Measurements from ENCODE around the gene SMCO4. TPM values are rescaled to one million over a fixed set of nuclear protein-coding genes. Genes with fewer than 3 reads are reported as not detected.
"Not testable (repeated sequence)": the region's sequence is repeated elsewhere in the genome, so short reads cannot be mapped to it uniquely, and the experiment has no call there.

The SMCO4 gene
- polyA plus RNA-seq, 4 donors, result 16.0 to 19.1 (median 18.7) TPM

DNA sequence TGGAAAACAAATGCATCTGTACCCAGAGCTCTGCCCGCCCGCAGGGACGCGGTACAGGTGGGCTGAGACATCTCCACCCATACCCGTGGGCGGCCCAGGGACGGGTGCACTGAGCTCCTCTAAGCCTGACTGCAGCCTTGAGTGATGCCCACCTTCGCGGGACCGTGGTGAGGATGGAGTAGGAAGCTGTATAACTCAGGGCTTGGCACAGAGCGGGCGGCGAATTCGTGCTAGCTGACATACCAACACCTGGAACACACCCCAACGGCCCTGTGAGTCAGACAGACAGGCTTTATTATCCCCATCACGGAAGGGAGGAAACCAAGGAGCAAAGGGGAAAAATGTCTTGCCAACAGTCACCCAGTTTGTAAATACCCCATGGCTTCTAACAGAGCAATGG, 61.9 kb downstream of the SMCO4 start:
- DNase-seq (ENCODE audit: low read depth in 4 of 4, low spot score in 2 of 4), result no peak

DNA sequence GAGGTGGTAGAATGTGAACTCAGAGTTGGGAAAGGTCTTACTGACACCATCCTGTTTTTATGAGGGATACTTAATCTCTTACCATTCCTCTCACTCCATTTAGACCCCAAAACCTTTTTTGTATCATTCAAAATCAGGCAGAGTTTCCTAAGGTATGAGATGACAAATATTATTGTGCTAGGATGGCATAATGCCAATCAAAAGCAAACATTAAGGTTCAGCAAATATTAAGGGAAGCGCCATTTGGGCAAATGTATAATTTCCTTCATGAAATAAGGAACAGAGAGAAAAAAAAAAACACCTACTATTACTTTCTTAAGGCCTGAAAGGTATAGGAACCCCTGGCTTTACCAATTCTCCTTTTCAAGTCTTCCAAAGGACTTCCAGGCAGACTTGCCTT, 62.4 kb downstream of the SMCO4 start:
- no peak for DNase-seq (ENCODE audit: low read depth in 4 of 4, low spot score in 2 of 4)

DNA sequence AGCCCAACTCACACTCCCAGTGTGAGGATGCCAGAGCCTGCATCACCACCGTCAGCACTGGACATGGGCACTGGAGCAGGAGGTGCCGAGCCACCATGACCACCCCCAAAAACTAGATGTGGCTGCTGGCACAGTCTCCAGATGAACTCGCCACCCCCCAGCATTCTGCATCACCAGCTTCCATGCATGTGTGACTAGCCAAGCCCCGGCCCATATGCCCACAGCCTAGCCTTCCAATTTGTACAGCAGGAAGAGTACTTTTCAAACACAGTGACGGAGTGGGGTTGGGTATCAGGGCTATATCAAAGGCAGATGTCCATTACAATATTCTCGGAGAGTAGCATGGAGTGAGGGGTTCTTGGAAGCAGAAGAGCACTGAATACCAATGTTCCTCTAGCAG, 62.9 kb downstream of the SMCO4 start:
- no peak for DNase-seq (ENCODE audit: low read depth in 4 of 4, low spot score in 2 of 4)

DNA sequence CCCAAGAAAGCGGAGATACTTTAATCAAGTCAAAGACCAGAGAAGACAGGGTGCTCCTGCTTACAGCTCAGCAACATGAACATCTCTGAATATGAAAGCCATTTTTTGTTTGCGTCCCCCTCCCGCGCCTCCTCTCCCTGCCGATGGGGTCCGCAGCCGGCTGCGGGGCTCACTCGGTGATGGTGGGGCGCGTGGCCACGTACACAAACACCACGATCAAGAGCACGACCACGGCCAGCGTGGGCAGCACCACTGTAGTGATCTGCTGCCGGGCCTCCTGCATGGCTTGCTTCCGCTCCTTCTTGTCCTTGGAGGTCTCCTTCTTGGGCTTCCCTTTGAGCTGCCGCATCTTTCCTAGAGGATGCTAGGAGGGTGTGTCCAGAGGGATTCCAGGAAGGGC, 64.3 kb downstream of the SMCO4 start:
- no peak for DNase-seq (ENCODE audit: low read depth in 4 of 4, low spot score in 2 of 4)

DNA sequence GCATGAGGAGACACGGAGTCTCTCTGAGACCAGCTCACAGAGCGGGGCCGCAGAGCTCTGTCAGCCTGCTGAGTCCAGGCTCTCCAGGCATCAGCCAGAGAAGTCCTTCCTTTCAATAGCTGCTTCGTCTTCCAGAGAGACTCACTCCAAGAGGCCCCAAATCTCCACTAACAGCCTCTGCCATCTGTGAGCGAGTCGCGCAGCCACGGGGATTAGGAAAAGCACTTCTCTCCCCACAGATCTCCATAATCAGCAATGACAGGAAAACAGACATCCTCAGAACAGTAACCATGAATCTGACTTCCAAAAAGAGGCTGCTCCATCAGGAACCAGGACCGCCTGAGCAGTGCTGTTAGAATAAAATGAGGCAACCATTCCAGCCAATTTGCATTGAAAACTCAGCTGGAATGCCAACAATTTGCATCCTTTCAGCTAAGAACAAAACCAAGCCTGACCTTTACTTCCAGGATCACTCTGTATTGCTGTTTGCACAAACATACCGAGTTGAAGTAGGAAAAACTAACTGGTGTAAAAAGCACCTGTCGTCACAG, 65.4 kb downstream of the SMCO4 start:
- DNase-seq (ENCODE audit: low read depth in 4 of 4, low spot score in 2 of 4), result no peak

DNA sequence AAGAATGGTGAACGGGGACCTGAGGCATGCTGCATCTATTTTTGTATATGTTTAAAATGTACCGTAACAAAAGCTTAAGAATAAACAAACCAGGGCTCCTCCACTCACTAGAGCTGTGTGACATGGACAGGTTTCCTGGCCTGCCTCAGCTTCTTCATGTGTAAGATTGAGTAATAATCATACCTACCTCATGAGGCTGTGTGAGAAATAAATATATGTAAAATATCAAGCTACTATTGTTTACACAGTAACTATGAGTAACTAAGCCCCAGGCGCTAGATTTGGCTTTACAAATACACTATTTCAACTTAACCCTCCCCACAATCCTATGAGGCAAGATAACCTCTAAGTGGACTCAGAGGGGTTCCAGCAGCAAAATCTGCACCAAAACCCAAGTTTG, 66.4 kb downstream of the SMCO4 start:
- DNase-seq (ENCODE audit: low read depth in 4 of 4, low spot score in 2 of 4), result no peak

DNA sequence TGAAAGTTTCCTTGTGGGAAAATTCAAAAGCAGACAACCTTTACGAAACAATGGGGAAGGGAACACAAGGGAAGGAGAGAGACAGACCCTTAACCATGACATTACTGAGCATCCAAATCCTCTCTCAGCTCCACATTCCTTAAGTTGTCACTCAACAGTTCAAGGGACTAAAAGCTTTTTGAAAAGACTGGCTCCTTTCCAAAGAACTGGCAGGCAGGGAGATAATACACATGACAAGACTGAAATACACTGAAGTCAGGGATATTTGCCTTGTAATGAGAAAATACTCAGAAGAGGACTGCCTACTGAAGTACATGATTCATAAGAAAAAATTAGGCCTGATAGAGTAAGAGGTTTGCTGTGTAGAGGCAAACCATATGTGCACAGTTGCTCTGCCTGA, 69.1 kb downstream of the SMCO4 start:
- no peak for DNase-seq (ENCODE audit: low read depth in 4 of 4, low spot score in 2 of 4)

DNA sequence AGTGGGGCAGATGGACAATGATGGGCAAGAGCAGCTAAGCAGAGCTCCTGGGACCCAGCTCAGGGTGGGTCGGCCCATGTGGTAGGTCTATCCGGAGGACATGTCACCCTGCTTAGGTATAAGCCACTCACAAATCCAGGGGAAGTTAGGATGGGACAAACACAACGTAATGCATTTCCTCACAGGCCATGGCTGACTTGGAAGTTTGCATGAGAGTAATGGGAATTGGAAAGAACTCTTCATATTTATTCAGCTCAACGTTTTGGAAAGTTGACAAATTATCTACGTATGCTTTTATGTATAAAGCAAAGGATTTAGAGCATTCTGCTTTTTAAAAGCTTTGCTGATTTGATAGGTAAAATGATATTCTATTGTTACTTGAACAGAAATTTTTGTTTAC, 74.9 kb downstream of the SMCO4 start:
- no peak for DNase-seq (ENCODE audit: low read depth in 4 of 4, low spot score in 2 of 4)

DNA sequence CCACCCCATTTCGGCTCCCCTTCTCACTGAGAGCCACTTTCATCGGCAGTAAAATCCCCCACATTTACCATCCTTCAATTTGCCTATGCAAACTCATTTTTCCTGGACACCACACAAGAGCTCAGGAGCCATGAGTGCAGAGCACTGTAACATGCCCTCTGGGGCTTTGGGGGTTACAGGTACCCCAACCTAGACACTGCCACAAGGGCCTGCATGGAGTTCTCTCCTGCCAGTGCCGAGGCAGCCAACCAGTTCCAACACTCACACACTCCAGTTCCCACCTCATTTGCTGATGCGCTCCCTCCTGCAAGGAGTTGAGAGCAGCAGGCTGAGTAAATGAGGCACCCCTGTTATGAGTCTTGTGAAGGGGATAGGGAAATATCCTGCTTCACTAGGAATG, 76.1 kb downstream of the SMCO4 start:
- no peak for DNase-seq (ENCODE audit: low read depth in 4 of 4, low spot score in 2 of 4)

DNA sequence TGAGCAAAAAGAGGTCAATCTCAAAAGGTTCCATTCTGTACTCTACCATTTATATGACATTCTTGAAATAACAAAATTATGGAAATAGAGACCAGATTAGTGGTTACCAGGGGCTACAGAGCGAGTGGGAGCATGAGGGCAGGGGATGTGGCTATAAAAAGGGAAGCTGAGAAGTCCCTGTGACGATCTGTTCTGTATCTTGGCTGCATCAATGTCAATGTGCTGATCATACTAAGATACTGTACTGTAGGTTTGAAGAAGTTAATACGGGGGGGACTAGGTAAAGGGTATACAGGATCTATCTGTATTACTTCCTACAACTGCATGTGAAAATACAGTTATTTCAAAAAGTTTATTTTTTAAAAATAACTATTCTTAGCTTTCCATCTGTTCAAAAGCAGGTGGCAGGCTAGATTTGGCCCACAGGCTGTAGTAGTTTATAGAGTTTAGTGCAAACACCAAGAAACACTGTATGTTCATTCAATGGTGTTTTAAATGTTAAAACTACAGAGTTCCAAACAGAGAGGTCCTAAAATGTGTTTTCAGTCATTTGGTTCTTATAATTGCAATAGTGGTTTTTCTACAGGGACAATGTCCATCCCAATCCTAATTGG, 78.2 kb downstream of the SMCO4 start:
- DNase-seq (ENCODE audit: low read depth in 4 of 4, low spot score in 2 of 4), result no peak

DNA sequence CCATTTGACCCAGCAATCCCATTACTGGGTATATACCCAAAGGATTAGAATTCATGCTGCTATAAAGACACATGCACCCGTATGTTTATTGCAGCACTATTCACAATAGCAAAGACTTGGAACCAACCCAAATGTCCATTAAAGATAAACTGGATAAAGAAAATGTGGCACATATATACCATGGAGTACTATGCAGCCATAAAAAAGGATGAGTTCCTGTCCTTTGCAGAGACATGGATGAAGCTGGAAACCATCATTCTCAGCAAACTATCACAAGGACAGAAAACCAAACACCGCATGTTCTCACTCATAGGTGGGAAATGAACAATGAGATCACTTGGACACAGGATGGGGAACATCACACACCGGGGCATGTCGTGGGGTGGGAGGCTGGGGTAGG, 79.5 kb downstream of the SMCO4 start:
- DNase-seq (ENCODE audit: low read depth in 4 of 4, low spot score in 2 of 4), result not testable (repeated sequence)

DNA sequence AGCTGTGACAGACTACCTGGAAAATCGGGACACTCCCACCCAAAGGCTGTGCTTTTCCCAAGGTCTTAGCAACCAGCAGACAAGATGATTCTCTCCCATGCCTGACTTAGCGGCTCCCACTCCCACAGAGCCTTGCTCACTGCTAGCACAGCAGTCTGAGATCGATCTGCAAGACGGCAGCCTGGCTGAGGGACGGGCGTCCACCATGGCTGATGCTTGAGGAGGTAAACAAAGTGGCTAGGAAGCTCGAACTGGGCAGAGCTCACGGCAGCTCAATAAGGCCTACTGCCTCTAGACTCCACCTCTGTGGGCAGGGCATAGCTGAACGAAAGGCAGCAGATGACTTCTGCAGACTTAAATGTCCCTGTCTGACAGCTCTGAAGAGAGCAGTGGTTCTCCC, 84.9 kb downstream of the SMCO4 start:
- no peak for DNase-seq (ENCODE audit: low read depth in 4 of 4, low spot score in 2 of 4)

DNA sequence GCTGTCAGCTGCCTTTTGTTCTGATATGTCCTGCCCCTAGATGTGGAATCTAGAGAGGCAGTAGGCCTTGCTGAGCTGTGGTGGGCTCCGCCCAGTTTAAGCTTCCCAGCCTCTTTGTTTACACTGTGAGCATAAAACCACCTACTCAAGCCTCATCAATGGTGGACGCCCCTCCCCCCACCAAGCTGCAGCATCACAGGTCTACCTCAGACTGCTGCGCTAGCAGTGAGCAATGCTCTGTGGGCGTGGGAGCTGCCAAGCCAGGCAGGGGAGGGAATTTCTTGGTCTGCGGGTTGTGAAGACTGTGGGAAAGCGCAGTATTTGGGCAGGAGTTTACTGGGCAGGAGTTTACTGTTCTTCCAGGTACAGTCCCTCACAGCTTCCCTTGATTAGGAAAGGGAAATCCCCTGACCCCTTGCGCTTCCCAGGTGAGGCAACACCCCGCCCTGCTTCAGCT, 98.5 kb downstream of the SMCO4 start:
- peak in 3 of 4 donors; percentile 11 to 25 (median 20) for DNase-seq (ENCODE audit: low read depth in 4 of 4, low spot score in 2 of 4)

DNA sequence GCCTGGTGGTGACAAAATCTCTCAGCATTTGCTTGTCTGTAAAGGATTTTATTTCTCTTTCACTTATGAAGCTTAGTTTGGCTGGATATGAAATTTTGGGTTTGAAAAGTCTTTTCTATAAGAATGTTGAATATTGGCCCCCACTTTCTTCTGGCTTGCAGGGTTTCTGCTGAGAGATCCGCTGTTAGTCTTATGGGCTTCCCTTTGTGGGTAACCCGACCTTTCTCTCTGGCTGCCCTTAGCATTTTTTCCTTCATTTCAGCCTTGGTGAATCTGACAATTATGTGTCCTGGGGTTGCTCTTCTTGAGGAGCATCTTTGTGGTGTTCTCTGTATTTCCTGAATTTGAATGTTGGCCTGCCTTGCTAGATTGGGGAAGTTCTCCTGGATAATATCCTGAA, 100.0 kb downstream of the SMCO4 start:
- DNase-seq (ENCODE audit: low read depth in 4 of 4, low spot score in 2 of 4), result not testable (repeated sequence)

DNA sequence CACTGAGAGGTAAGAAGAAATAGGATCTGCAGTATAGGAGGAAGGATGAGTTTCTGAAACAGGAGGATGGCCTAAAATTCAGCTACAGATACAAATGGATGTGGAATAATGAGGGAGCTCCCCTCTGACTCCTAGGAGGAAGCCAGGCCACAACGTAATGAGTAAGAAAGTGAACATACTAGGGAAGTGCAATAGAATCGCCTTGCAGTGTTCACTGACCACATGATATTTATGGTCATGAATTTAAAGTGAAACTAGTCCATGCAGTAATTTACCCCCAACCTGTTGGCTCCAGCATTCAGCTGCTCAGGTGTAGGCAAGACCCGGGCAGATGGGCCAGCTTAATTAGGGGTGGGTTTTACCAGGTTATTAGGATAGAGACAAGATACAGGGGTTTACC, 110.9 kb downstream of the SMCO4 start:
- DNase-seq (ENCODE audit: low read depth in 4 of 4, low spot score in 2 of 4), result no peak

Other genes starting within 250 kb of the SMCO4 start
- 1 to 10 TPM in 2 of 4 donors, under 1 TPM in 2; 0.91 to 1.2 (median 1.1) TPM for gene DEUP1, start 212.6 kb downstream of the SMCO4 start, polyA plus RNA-seq (ENCODE audit: insufficient read length in 4 of 4)
- 10 to 100 TPM; 17.3 to 23.7 (median 22.7) TPM for gene CEP295, start 118.3 kb upstream of the SMCO4 start, polyA plus RNA-seq (ENCODE audit: insufficient read length in 4 of 4)
- 100 to 1,000 TPM; 102 to 191 (median 137) TPM for gene TAF1D, start 198.1 kb upstream of the SMCO4 start, polyA plus RNA-seq (ENCODE audit: insufficient read length in 4 of 4)
- gene C11orf54, start 198.3 kb upstream of the SMCO4 start, polyA plus RNA-seq (ENCODE audit: insufficient read length in 4 of 4), result 100 to 1,000 TPM; 160 to 234 (median 180) TPM
- gene MED17, start 240.9 kb upstream of the SMCO4 start, polyA plus RNA-seq (ENCODE audit: insufficient read length in 4 of 4), result 10 to 100 TPM; 31.1 to 49.1 (median 45.9) TPM

Data from left renal cortex interstitium (tissue), 4 donors.